SK-N-SH (cell line): ENCODE measurements around the gene AMPH.
"Not testable (repeated sequence)": the region's sequence is repeated elsewhere in the genome, so short reads cannot be mapped to it uniquely, and the experiment has no call there.

ENCODE experiments used
- EP300 ChIP-seq, 2 experiments: IDR thresholded peaks; 2 replicates each; pipeline versions ENCODE4 v1.4.0 to v1.6.1; 2012; ENCODE audit warnings: borderline replicate concordance in 1 of 2, low read depth in 1 of 2, low read length in 1 of 2
- EZH2phosphoT487 ChIP-seq: fragments of 200-600 bp; sonication (generic); IDR thresholded peaks from 2 replicates; pipeline ENCODE4 v1.6.1; 2017; ENCODE audit warnings: low read depth, mixed run types, mild to moderate bottlenecking, antibody characterized with exemption, moderate library complexity, borderline replicate concordance
- FOXM1 ChIP-seq: IDR thresholded peaks from 2 replicates; pipeline ENCODE4 v1.4.0; 2012; ENCODE audit warnings: low read depth, mild to moderate bottlenecking
- JUND ChIP-seq: IDR thresholded peaks from 2 replicates; pipeline ENCODE4 v1.4.0; 2012
- POLR2AphosphoS5 ChIP-seq: IDR thresholded peaks from 2 replicates; pipeline ENCODE4 v1.6.1; 2012; ENCODE audit warnings: low read depth, low read length
- RAD21 ChIP-seq: IDR thresholded peaks from 2 replicates; pipeline ENCODE4 v1.6.1; 2012; ENCODE audit warnings: mild to moderate bottlenecking, low read length
- TAF1 ChIP-seq: IDR thresholded peaks from 2 replicates; pipeline ENCODE4 v1.6.1; 2012; ENCODE audit warnings: low read depth, mild to moderate bottlenecking, low read length, moderate library complexity, borderline replicate concordance
- TF ChIP-seq, protein P1 (sequence below): IDR thresholded peaks from 2 replicates; pipeline ENCODE4 v1.4.0; 2012; ENCODE audit warnings: low read depth
- TF ChIP-seq, protein P2 (sequence below): fragments of 200-600 bp; sonication (generic); IDR thresholded peaks from 2 replicates; pipeline ENCODE4 v1.6.1; 2017; ENCODE audit warnings: antibody characterized with exemption, mild to moderate bottlenecking, moderate library complexity
- TF ChIP-seq, protein P3 (sequence below): IDR thresholded peaks from 2 replicates; pipeline ENCODE4 v1.4.0; 2012; ENCODE audit warnings: low read depth, borderline replicate concordance
- TF ChIP-seq, protein P4 (sequence below): IDR thresholded peaks from 2 replicates; pipeline ENCODE4 v1.6.1; 2012; ENCODE audit warnings: mild to moderate bottlenecking, low read depth, low read length, moderate library complexity

DNA sequence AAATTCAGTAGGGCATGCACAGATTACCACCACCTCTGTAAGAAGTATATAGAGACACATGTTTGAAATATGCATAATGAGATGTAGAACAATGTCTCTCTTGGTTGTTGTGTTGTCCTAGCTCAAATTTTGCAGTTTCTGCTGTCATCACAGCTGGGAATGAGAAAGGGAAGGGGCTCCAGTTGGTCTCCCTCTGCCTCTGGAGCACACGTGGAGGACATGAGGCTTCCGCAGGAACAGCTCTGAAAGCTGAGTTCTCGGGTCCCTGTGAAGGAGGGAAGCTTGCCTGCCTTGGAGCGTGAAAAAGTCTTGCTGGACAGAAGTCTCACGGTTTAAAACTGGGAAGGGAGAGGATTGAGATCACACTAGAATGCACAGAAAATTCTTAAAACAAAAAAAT is 289.0 kb downstream of the AMPH start:
- not testable (repeated sequence) for TF ChIP-seq EP300 (IDR thresholded peaks at IDR 0.05; ENCODE audit: borderline replicate concordance in 1 of 2, low read depth in 1 of 2, low read length in 1 of 2); POLR2AphosphoS5; EZH2phosphoT487; TAF1; RAD21; JUND; FOXM1
- TF ChIP-seq, protein P1, sequence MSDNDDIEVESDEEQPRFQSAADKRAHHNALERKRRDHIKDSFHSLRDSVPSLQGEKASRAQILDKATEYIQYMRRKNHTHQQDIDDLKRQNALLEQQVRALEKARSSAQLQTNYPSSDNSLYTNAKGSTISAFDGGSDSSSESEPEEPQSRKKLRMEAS = not testable (repeated sequence)
- TF ChIP-seq, protein P2, sequence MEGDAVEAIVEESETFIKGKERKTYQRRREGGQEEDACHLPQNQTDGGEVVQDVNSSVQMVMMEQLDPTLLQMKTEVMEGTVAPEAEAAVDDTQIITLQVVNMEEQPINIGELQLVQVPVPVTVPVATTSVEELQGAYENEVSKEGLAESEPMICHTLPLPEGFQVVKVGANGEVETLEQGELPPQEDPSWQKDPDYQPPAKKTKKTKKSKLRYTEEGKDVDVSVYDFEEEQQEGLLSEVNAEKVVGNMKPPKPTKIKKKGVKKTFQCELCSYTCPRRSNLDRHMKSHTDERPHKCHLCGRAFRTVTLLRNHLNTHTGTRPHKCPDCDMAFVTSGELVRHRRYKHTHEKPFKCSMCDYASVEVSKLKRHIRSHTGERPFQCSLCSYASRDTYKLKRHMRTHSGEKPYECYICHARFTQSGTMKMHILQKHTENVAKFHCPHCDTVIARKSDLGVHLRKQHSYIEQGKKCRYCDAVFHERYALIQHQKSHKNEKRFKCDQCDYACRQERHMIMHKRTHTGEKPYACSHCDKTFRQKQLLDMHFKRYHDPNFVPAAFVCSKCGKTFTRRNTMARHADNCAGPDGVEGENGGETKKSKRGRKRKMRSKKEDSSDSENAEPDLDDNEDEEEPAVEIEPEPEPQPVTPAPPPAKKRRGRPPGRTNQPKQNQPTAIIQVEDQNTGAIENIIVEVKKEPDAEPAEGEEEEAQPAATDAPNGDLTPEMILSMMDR = not testable (repeated sequence)
- TF ChIP-seq, protein P3, sequence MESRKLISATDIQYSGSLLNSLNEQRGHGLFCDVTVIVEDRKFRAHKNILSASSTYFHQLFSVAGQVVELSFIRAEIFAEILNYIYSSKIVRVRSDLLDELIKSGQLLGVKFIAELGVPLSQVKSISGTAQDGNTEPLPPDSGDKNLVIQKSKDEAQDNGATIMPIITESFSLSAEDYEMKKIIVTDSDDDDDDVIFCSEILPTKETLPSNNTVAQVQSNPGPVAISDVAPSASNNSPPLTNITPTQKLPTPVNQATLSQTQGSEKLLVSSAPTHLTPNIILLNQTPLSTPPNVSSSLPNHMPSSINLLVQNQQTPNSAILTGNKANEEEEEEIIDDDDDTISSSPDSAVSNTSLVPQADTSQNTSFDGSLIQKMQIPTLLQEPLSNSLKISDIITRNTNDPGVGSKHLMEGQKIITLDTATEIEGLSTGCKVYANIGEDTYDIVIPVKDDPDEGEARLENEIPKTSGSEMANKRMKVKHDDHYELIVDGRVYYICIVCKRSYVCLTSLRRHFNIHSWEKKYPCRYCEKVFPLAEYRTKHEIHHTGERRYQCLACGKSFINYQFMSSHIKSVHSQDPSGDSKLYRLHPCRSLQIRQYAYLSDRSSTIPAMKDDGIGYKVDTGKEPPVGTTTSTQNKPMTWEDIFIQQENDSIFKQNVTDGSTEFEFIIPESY = not testable (repeated sequence)
- TF ChIP-seq, protein P4, sequence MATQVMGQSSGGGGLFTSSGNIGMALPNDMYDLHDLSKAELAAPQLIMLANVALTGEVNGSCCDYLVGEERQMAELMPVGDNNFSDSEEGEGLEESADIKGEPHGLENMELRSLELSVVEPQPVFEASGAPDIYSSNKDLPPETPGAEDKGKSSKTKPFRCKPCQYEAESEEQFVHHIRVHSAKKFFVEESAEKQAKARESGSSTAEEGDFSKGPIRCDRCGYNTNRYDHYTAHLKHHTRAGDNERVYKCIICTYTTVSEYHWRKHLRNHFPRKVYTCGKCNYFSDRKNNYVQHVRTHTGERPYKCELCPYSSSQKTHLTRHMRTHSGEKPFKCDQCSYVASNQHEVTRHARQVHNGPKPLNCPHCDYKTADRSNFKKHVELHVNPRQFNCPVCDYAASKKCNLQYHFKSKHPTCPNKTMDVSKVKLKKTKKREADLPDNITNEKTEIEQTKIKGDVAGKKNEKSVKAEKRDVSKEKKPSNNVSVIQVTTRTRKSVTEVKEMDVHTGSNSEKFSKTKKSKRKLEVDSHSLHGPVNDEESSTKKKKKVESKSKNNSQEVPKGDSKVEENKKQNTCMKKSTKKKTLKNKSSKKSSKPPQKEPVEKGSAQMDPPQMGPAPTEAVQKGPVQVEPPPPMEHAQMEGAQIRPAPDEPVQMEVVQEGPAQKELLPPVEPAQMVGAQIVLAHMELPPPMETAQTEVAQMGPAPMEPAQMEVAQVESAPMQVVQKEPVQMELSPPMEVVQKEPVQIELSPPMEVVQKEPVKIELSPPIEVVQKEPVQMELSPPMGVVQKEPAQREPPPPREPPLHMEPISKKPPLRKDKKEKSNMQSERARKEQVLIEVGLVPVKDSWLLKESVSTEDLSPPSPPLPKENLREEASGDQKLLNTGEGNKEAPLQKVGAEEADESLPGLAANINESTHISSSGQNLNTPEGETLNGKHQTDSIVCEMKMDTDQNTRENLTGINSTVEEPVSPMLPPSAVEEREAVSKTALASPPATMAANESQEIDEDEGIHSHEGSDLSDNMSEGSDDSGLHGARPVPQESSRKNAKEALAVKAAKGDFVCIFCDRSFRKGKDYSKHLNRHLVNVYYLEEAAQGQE = not testable (repeated sequence)
